ENCODE measurements around the gene PEG3. TPM values are rescaled to one million over a fixed set of nuclear protein-coding genes. Genes with fewer than 3 reads are reported as not detected.

The PEG3 gene
- total RNA-seq, 1 donor from 2014 or later, result 5.7 TPM

DNA sequence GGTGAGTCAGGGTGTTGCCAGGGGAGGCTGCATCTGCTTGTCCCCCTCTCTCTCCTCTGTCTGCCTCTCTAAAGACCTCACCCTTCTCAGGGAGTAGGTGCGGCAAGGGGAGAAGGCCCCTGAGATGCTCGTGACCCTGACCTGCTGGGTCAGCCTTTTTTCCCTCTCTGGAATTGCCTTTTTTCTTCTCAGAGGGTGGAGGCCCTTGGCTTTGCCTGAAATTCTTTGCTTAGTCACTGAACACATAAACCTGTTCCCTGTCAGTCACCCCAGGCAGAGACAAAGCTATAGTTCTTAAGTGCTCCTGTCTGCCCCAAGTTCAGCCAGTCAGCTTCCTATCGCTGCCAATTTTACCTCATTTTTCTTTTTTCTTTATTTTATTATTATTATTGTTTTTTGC lies 35.2 kb upstream of the PEG3 start:
- intact Hi-C loops (cut with DNase I), result no loop called here
- H3K9me3 ChIP-seq, result peaks cover 3% of the 10 kb centered on the region
- TF ChIP-seq CTCF (IDR thresholded peaks at IDR 0.05), result no peak

GRCh38 chr19:56874530-56874929 lies 34.0 kb upstream of the PEG3 start:
- H3K27ac ChIP-seq, result no peak overlapping the region
- no peaks in the 10 kb centered on the region for H3K27me3 ChIP-seq
- H3K4me3 ChIP-seq, result no peak overlapping the region
- H3K4me1 ChIP-seq, result no peaks in the 10 kb centered on the region
- intact Hi-C loops (cut with DNase I), result no loop called here
- TF ChIP-seq CTCF (IDR thresholded peaks at IDR 0.05), result no peak
- ATAC-seq (no peak), DNase-seq (no peak)
- no peaks in the 10 kb centered on the region for H3K36me3 ChIP-seq
- peaks cover 3% of the 10 kb centered on the region for H3K9me3 ChIP-seq

More for the DNA sequence above, 35.2 kb upstream of the PEG3 start:
- DNase-seq (no peak), ATAC-seq (no peak)
- H3K4me3 ChIP-seq, result no peak overlapping the region
- no peaks in the 10 kb centered on the region for H3K4me1 ChIP-seq
- no peaks in the 10 kb centered on the region for H3K36me3 ChIP-seq
- no peak overlapping the region for H3K27ac ChIP-seq
- H3K27me3 ChIP-seq, result no peaks in the 10 kb centered on the region

DNA sequence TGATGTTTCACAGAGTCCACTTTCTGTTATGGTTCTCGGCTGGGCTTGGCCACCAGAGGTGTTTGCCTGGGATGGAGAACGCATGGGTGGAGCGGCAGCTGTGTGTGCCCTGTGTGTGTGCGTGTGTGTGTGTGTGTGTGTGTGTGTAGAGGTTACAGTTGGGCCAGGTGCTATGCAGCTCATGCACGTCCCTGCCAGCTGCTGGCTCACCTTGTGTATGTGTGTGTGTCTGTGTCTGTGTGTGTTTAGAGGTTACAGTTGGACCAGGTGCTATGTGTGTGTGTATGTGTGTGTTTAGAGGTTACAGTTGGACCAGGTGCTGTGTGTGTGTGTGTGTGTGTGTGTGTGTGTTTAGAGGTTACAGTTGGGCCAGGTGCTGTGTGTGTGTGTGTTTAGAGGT lies 33.0 kb upstream of the PEG3 start:
- no peak overlapping the region for H3K27ac ChIP-seq
- no peak for ATAC-seq
- peaks cover 2% of the 10 kb centered on the region for H3K9me3 ChIP-seq
- no peak for TF ChIP-seq CTCF (IDR thresholded peaks at IDR 0.05)
- no peaks in the 10 kb centered on the region for H3K27me3 ChIP-seq
- no peak overlapping the region for H3K4me3 ChIP-seq
- intact Hi-C loops (cut with DNase I), result no loop called here
- H3K36me3 ChIP-seq, result no peaks in the 10 kb centered on the region
- DNase-seq, result no peak
- no peaks in the 10 kb centered on the region for H3K4me1 ChIP-seq

DNA sequence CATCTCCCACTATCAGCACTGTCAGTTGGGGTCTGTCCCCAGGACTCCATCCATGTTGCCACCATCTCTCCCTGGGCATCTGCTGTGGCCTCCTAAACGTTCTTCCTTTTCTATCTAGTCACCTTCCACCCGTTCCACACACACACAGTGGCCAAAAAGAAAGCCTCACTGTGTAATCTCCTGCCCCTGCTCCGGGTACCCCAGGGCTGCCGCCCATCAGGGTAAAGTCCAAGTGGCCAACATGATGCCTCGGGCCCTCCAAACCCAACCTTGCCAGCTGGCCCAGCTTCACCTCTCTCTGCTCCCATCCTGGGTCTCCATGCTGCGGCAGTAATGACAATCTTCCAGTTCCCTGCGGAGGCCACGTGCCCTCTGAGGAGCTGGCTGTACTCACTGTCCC lies 29.4 kb upstream of the PEG3 start:
- H3K4me1 ChIP-seq, result no peaks in the 10 kb centered on the region
- no peaks in the 10 kb centered on the region for H3K9me3 ChIP-seq
- ATAC-seq, result no peak
- no peaks in the 10 kb centered on the region for H3K36me3 ChIP-seq
- H3K27me3 ChIP-seq, result no peaks in the 10 kb centered on the region
- intact Hi-C loops (cut with DNase I), result no loop called here
- H3K27ac ChIP-seq, result no peak overlapping the region
- no peak for TF ChIP-seq CTCF (IDR thresholded peaks at IDR 0.05)
- DNase-seq, result no peak
- no peak overlapping the region for H3K4me3 ChIP-seq

- no peaks in the 10 kb centered on the region for H3K27me3 ChIP-seq
- no peaks in the 10 kb centered on the region for H3K4me1 ChIP-seq
- no peak for ATAC-seq
- DNase-seq, result no peak
- no peak for TF ChIP-seq CTCF (IDR thresholded peaks at IDR 0.05)
- H3K4me3 ChIP-seq, result no peak overlapping the region
- H3K27ac ChIP-seq, result no peak overlapping the region
- intact Hi-C loops (cut with DNase I), result no loop called here
- no peaks in the 10 kb centered on the region for H3K9me3 ChIP-seq
- no peaks in the 10 kb centered on the region for H3K36me3 ChIP-seq
Measured at GRCh38 chr19:56868446-56868845, 27.9 kb upstream of the PEG3 start.

- Histone ChIP-seq H3K4me3 (no peak overlapping the region), H3K27me3 (no peaks in the 10 kb centered on the region), H3K4me1 (no peaks in the 10 kb centered on the region), H3K36me3 (no peaks in the 10 kb centered on the region), H3K9me3 (no peaks in the 10 kb centered on the region), H3K27ac (no peak overlapping the region)
- no peak for TF ChIP-seq CTCF (IDR thresholded peaks at IDR 0.05)
- intact Hi-C loops (cut with DNase I), result no loop called here
- no peak for DNase-seq
- ATAC-seq, result no peak
Measured at GRCh38 chr19:56866538-56866937, 26.0 kb upstream of the PEG3 start.

Measured in upper lobe of right lung (tissue), 1 donor.